Cerebellar cortex (tissue), 1 donor: ENCODE measurements around the gene CCDC91.

Source experiments
- DNase-seq: peaks from one replicate; pipeline ENCODE4 v3.0.0-alpha.2; 2015; ENCODE audit warnings: low spot score

Gene CCDC91

GRCh38 chr12:28582672-28583376 is 392.6 kb downstream of the CCDC91 start:
- DNase-seq = no peak

GRCh38 chr12:28583701-28584261 is 393.5 kb downstream of the CCDC91 start:
- DNase-seq = no peak

- DNase-seq = no peak
Measured at GRCh38 chr12:28585146-28585545, 394.9 kb downstream of the CCDC91 start.

- no peak for DNase-seq
Measured at GRCh38 chr12:28586481-28586880, 396.2 kb downstream of the CCDC91 start.

GRCh38 chr12:28591831-28592230 is 401.6 kb downstream of the CCDC91 start:
- no peak for DNase-seq
